SK-N-SH (cell line): Measurements from ENCODE around the gene ATXN10.

ENCODE experiments used
- CTCF ChIP-seq: fragments of 200-600 bp; sonication (generic); IDR thresholded peaks from 2 replicates; pipeline ENCODE4 v1.6.1; 2017; ENCODE audit warnings: antibody characterized with exemption, mild to moderate bottlenecking, moderate library complexity
- FOXM1 ChIP-seq: IDR thresholded peaks from 2 replicates; pipeline ENCODE4 v1.4.0; 2012; ENCODE audit warnings: low read depth, mild to moderate bottlenecking
- GABPA ChIP-seq: IDR thresholded peaks from 2 replicates; pipeline ENCODE4 v1.4.0; 2012; ENCODE audit warnings: low read depth, mild to moderate bottlenecking
- RCOR1 ChIP-seq: fragments of 150-350 bp; IDR thresholded peaks from 2 replicates; pipeline ENCODE4 v1.6.1; 2017; ENCODE audit warnings: antibody characterized with exemption, low read length
- REST ChIP-seq: IDR thresholded peaks from 2 replicates; pipeline ENCODE4 v1.6.1; 2012; ENCODE audit warnings: mild to moderate bottlenecking, low read depth, low read length, moderate library complexity
- SIN3A ChIP-seq: IDR thresholded peaks from 2 replicates; pipeline ENCODE4 v1.6.1; 2012; ENCODE audit warnings: low read depth, mild to moderate bottlenecking, low read length, moderate library complexity, borderline replicate concordance
- TCF12 ChIP-seq: IDR thresholded peaks from 2 replicates; pipeline ENCODE4 v1.4.0; 2012
- USF1 ChIP-seq: IDR thresholded peaks from 2 replicates; pipeline ENCODE4 v1.4.0; 2012; ENCODE audit warnings: low read depth, borderline replicate concordance
- USF2 ChIP-seq: fragments of 150-350 bp; IDR thresholded peaks from 2 replicates; pipeline ENCODE4 v1.6.1; 2017; ENCODE audit warnings: antibody characterized with exemption, low read length, low read depth, borderline replicate concordance

- TF ChIP-seq RCOR1: no peak
- TF ChIP-seq USF1: no peak
- no peak for TF ChIP-seq USF2
- no peak for TF ChIP-seq REST
- no peak for TF ChIP-seq TCF12
- TF ChIP-seq CTCF: no peak
- TF ChIP-seq FOXM1: no peak
- TF ChIP-seq GABPA: no peak
- no peak for TF ChIP-seq SIN3A
Measured at GRCh38 chr22:45642986-45643385, 28.6 kb upstream of the ATXN10 start.
